ENCODE data around the gene TACSTD2. TPM values are rescaled to one million over a fixed set of nuclear protein-coding genes. Genes with fewer than 3 reads are reported as not detected.

The TACSTD2 gene
- total RNA-seq, 1 donor from 2014 or later, result 0.52 TPM

DNA sequence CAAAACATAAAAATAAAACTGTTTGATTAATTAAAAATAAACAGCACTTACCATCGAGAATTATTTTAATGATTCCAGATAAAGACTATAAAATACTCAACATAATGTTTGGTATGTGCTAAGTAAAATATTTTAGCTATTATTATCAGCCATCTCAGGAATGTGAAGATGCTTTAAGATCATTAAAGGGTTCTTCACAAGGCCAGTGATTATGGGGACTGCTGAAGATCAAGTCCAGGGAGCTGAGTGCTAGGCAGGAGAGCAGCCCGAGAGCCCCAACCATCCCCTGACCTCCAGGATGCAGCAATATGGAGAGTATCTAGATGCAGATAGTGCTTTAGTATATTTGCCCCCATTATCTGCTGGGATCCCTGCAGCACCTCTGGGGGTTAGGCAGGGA is 4.6 kb upstream of the TACSTD2 start:
- no peak overlapping the region for H3K9ac ChIP-seq (ENCODE audit: low read depth in 1 of 3, low read length in 3 of 3)
- H3K36me3 ChIP-seq (ENCODE audit: control insufficient read depth in 3 of 3, insufficient read depth in 3 of 3, low read length in 3 of 3), result no peaks in the 10 kb centered on the region
- H3K4me3 ChIP-seq (ENCODE audit: low read length in 3 of 3), result no peak overlapping the region

DNA sequence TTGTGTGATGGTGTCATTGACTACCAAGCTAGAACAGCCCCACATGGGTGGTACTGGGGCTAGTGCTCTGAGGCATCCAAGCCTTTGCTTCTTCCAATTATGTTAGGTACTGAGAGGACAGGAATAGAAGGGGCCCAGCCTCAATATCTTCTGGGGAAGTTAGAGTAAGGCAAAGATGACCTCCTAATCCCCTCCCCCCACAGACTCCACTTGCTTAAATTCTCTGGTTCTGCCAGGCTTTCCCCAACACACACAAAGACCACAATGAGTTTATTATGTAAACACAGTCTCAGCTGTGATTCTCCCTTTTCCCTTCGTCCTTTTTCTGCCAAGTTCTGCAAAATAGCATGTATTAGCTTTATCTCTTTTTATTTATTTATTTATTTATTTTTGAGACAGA is 3.1 kb upstream of the TACSTD2 start:
- Histone ChIP-seq H3K4me3 (ENCODE audit: low read length in 3 of 3) (no peak overlapping the region), H3K9ac (ENCODE audit: low read depth in 1 of 3, low read length in 3 of 3) (no peak overlapping the region), H3K4me1 (ENCODE audit: control insufficient read depth in 3 of 3, insufficient read depth in 3 of 3, low read length in 3 of 3) (peaks cover 4 to 17% (median 7%) of the 10 kb centered on the region in 3 donors), H3K27ac (ENCODE audit: low read depth, low read length) (no peak overlapping the region), H3K36me3 (ENCODE audit: control insufficient read depth in 3 of 3, insufficient read depth in 3 of 3, low read length in 3 of 3) (no peaks in the 10 kb centered on the region), H3K9me3 (ENCODE audit: control insufficient read depth in 3 of 3, low read length in 3 of 3) (no peaks in the 10 kb centered on the region), H3K27me3 (ENCODE audit: control insufficient read depth in 3 of 3, insufficient read depth in 3 of 3, low read length in 3 of 3) (peaks cover 24 to 28% (median 27%) of the 10 kb centered on the region in 3 donors)

More for the DNA sequence above, 4.6 kb upstream of the TACSTD2 start:
- Histone ChIP-seq H3K27ac (ENCODE audit: low read depth, low read length) (no peak overlapping the region), H3K4me1 (ENCODE audit: control insufficient read depth in 3 of 3, insufficient read depth in 3 of 3, low read length in 3 of 3) (peaks cover 3 to 12% (median 7%) of the 10 kb centered on the region in 3 donors), H3K27me3 (ENCODE audit: control insufficient read depth in 3 of 3, insufficient read depth in 3 of 3, low read length in 3 of 3) (peaks cover 10 to 18% (median 17%) of the 10 kb centered on the region in 3 donors), H3K9me3 (ENCODE audit: control insufficient read depth in 3 of 3, low read length in 3 of 3) (no peaks in the 10 kb centered on the region)

DNA sequence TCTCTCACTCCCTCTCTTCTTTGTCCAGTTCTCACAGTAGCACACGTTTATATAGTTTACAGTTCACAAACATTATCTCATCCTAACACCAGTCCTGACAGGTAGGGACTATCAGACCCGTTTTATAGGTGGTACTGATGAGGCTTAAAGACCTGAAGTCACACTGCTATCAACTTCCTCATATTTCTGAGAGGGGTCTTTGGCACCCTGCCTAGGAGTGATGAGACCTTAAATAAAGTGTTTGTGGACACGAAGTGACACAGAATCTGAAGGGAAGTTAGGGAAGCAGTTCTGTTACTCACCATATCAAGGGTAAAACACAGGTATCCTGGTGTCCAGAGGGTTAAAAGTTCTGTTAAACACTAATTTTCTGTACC is 590 bp upstream of the TACSTD2 start:
- H3K27ac ChIP-seq (ENCODE audit: low read depth, low read length), result no peak overlapping the region
- no peak overlapping the region for H3K9ac ChIP-seq (ENCODE audit: low read depth in 1 of 3, low read length in 3 of 3)
- peaks cover 27 to 38% (median 38%) of the 10 kb centered on the region in 3 donors for H3K27me3 ChIP-seq (ENCODE audit: control insufficient read depth in 3 of 3, insufficient read depth in 3 of 3, low read length in 3 of 3)
- H3K36me3 ChIP-seq (ENCODE audit: control insufficient read depth in 3 of 3, insufficient read depth in 3 of 3, low read length in 3 of 3), result no peaks in the 10 kb centered on the region
- H3K9me3 ChIP-seq (ENCODE audit: control insufficient read depth in 3 of 3, low read length in 3 of 3), result no peaks in the 10 kb centered on the region
- peak overlapping the region in 1 of 3 donors; percentile 30 for H3K4me3 ChIP-seq (ENCODE audit: low read length in 3 of 3)
- H3K4me1 ChIP-seq (ENCODE audit: control insufficient read depth in 3 of 3, insufficient read depth in 3 of 3, low read length in 3 of 3), result peaks cover 0 to 8% (median 4%) of the 10 kb centered on the region in 3 donors

DNA sequence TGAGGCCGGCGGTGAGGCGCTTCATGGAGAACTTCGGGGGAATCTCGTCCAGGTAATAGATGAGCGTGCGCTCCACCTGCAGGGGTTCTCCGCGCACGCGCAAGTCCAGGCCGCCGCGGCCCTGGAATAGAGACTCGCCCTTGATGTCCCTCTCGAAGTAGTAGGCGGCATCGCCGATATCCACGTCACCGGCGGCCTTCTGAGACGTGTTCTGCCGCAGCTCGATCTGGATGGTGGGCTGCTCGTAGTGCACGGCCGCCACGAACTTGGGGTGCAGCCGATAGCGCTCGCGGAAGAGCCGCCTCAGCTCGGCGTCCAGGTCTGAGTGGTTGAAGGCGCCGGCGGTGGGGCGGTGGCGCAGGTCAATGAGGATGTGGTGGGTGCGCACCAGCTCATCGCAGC is 726 bp downstream of the TACSTD2 start:
- no peak overlapping the region for H3K9ac ChIP-seq (ENCODE audit: low read depth in 1 of 3, low read length in 3 of 3)
- no peaks in the 10 kb centered on the region for H3K36me3 ChIP-seq (ENCODE audit: control insufficient read depth in 3 of 3, insufficient read depth in 3 of 3, low read length in 3 of 3)
- no peaks in the 10 kb centered on the region for H3K9me3 ChIP-seq (ENCODE audit: control insufficient read depth in 3 of 3, low read length in 3 of 3)
- peaks cover 27 to 41% (median 38%) of the 10 kb centered on the region in 3 donors for H3K27me3 ChIP-seq (ENCODE audit: control insufficient read depth in 3 of 3, insufficient read depth in 3 of 3, low read length in 3 of 3)
- H3K4me3 ChIP-seq (ENCODE audit: low read length in 3 of 3), result peak overlapping the region in 2 of 3 donors; percentile 44 to 54
- peaks cover 0 to 8% (median 4%) of the 10 kb centered on the region in 3 donors for H3K4me1 ChIP-seq (ENCODE audit: control insufficient read depth in 3 of 3, insufficient read depth in 3 of 3, low read length in 3 of 3)
- H3K27ac ChIP-seq (ENCODE audit: low read depth, low read length), result no peak overlapping the region

DNA sequence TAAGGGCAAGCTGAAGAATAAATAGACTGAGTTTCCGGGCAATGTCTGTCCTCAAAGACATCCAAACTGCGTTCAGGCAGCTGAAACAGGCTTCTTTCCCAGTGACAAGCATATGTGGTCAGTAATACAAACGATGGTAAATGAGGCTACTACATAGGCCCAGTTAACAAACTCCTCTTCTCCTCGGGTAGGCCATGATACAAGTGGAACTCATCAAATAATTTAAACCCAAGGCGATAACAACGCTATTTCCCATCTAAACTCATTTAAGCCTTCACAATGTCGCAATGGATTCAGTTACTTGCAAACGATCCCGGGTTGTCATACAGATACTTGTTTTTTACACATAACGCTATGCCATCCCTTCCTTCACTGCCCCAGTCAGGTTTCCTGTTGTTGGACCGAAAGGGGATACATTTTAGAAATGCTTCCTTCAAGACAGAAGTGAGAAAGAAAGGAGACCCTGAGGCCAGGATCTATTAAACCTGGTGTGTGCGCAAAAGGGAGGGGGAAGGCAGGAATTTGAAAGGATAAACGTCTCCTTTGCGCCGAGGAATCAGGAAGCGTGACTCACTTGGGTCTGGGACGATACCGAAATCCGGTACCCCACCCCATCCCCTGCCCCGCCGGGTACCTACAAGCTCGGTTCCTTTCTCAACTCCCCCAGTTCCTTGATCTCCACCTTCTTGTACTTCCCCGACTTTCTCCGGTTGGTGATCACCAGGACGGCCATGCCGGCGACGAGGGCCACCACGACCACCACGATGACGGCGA is 1.3 kb downstream of the TACSTD2 start:
- Histone ChIP-seq H3K36me3 (ENCODE audit: control insufficient read depth in 3 of 3, insufficient read depth in 3 of 3, low read length in 3 of 3) (no peaks in the 10 kb centered on the region), H3K9me3 (ENCODE audit: control insufficient read depth in 3 of 3, low read length in 3 of 3) (no peaks in the 10 kb centered on the region), H3K9ac (ENCODE audit: low read depth in 1 of 3, low read length in 3 of 3) (no peak overlapping the region), H3K4me3 (ENCODE audit: low read length in 3 of 3) (no peak overlapping the region), H3K27ac (ENCODE audit: low read depth, low read length) (no peak overlapping the region), H3K27me3 (ENCODE audit: control insufficient read depth in 3 of 3, insufficient read depth in 3 of 3, low read length in 3 of 3) (peaks cover 27 to 41% (median 38%) of the 10 kb centered on the region in 3 donors), H3K4me1 (ENCODE audit: control insufficient read depth in 3 of 3, insufficient read depth in 3 of 3, low read length in 3 of 3) (peaks cover 0 to 8% (median 4%) of the 10 kb centered on the region in 3 donors)

GRCh38 chr1:58574816-58575215 is 2.2 kb downstream of the TACSTD2 start:
- H3K4me3 ChIP-seq (ENCODE audit: low read length in 3 of 3), result no peak overlapping the region
- no peaks in the 10 kb centered on the region for H3K9me3 ChIP-seq (ENCODE audit: control insufficient read depth in 3 of 3, low read length in 3 of 3)
- H3K27me3 ChIP-seq (ENCODE audit: control insufficient read depth in 3 of 3, insufficient read depth in 3 of 3, low read length in 3 of 3), result peaks cover 27 to 41% (median 38%) of the 10 kb centered on the region in 3 donors
- no peaks in the 10 kb centered on the region for H3K36me3 ChIP-seq (ENCODE audit: control insufficient read depth in 3 of 3, insufficient read depth in 3 of 3, low read length in 3 of 3)
- no peak overlapping the region for H3K9ac ChIP-seq (ENCODE audit: low read depth in 1 of 3, low read length in 3 of 3)
- no peak overlapping the region for H3K27ac ChIP-seq (ENCODE audit: low read depth, low read length)
- peaks cover 0 to 8% (median 4%) of the 10 kb centered on the region in 3 donors for H3K4me1 ChIP-seq (ENCODE audit: control insufficient read depth in 3 of 3, insufficient read depth in 3 of 3, low read length in 3 of 3)

DNA sequence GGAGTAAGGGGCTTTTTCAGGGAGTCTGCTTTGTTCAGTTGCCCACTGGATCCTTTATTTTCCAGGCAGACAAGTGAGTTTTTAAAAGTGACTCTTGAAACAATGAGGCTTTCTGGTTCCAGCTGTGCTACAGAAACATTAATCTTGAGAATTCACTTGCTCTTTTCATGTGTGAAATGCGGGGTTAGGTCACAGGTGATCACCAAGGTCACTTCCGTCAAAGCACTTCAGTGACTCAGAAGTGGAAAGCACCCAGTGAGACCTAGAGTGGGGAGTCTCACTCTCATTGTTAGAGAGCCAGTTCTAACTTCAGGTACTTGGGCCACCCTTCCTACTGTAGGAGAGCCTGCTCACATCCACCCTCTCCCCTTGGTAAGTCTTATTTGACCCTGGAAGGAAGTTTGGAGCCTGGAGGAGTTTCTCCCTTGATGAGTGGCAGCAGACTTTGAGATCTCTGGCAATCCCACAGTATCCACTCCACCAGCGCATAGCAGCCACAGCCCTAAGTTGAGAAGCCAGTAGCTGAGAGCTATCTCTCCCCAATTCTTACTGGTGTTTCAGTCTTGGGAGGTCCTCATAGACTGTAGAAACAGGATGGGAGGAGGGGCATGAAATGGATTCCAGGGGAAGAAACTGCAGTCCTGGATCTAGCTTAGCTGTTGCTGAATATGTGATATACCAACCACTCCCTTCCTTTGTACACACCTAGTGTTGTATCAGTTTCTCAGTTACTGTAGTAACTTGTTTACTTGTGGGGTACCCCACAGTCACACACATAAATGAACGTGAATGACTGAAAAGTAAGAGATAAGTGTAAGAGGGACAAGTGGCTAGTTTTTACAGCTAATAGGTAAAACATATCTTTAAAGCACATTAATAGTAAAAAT is 3.1 kb downstream of the TACSTD2 start:
- peaks cover 0 to 10% (median 4%) of the 10 kb centered on the region in 3 donors for H3K4me1 ChIP-seq (ENCODE audit: control insufficient read depth in 3 of 3, insufficient read depth in 3 of 3, low read length in 3 of 3)
- no peak overlapping the region for H3K4me3 ChIP-seq (ENCODE audit: low read length in 3 of 3)
- H3K9ac ChIP-seq (ENCODE audit: low read depth in 1 of 3, low read length in 3 of 3), result no peak overlapping the region
- H3K9me3 ChIP-seq (ENCODE audit: control insufficient read depth in 3 of 3, low read length in 3 of 3), result no peaks in the 10 kb centered on the region
- H3K27ac ChIP-seq (ENCODE audit: low read depth, low read length), result no peak overlapping the region
- H3K36me3 ChIP-seq (ENCODE audit: control insufficient read depth in 3 of 3, insufficient read depth in 3 of 3, low read length in 3 of 3), result no peaks in the 10 kb centered on the region
- peaks cover 27 to 38% (median 38%) of the 10 kb centered on the region in 3 donors for H3K27me3 ChIP-seq (ENCODE audit: control insufficient read depth in 3 of 3, insufficient read depth in 3 of 3, low read length in 3 of 3)

DNA sequence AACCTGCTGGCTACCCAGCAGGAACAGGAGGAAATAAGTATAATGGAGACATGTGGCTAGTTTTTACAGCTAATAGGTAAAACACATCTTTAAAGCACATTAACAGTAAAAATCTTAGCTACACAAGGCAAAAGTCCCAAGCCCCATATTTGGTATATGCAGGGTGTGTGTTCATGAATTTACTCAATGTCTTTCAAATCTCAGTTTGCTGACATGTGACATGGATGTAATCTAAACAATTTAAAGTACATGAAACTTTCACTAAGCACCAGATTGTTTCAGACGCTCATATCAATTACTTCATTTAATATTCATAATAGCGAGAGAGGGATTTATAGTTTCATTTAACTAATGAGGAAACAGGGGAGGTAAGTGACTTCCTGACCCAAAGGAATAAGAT is 3.9 kb downstream of the TACSTD2 start:
- Histone ChIP-seq H3K4me3 (ENCODE audit: low read length in 3 of 3) (no peak overlapping the region), H3K9ac (ENCODE audit: low read depth in 1 of 3, low read length in 3 of 3) (no peak overlapping the region), H3K36me3 (ENCODE audit: control insufficient read depth in 3 of 3, insufficient read depth in 3 of 3, low read length in 3 of 3) (no peaks in the 10 kb centered on the region), H3K4me1 (ENCODE audit: control insufficient read depth in 3 of 3, insufficient read depth in 3 of 3, low read length in 3 of 3) (peaks cover 6 to 18% (median 8%) of the 10 kb centered on the region in 3 donors), H3K9me3 (ENCODE audit: control insufficient read depth in 3 of 3, low read length in 3 of 3) (no peaks in the 10 kb centered on the region), H3K27ac (ENCODE audit: low read depth, low read length) (no peak overlapping the region), H3K27me3 (ENCODE audit: control insufficient read depth in 3 of 3, insufficient read depth in 3 of 3, low read length in 3 of 3) (peaks cover 27 to 38% (median 38%) of the 10 kb centered on the region in 3 donors)

GRCh38 chr1:58572690-58573089 is 4.4 kb downstream of the TACSTD2 start:
- H3K36me3 ChIP-seq (ENCODE audit: control insufficient read depth in 3 of 3, insufficient read depth in 3 of 3, low read length in 3 of 3), result no peaks in the 10 kb centered on the region
- H3K9ac ChIP-seq (ENCODE audit: low read depth in 1 of 3, low read length in 3 of 3), result no peak overlapping the region
- no peaks in the 10 kb centered on the region for H3K9me3 ChIP-seq (ENCODE audit: control insufficient read depth in 3 of 3, low read length in 3 of 3)
- no peak overlapping the region for H3K4me3 ChIP-seq (ENCODE audit: low read length in 3 of 3)
- no peak overlapping the region for H3K27ac ChIP-seq (ENCODE audit: low read depth, low read length)
- peaks cover 7 to 22% (median 11%) of the 10 kb centered on the region in 3 donors for H3K4me1 ChIP-seq (ENCODE audit: control insufficient read depth in 3 of 3, insufficient read depth in 3 of 3, low read length in 3 of 3)
- H3K27me3 ChIP-seq (ENCODE audit: control insufficient read depth in 3 of 3, insufficient read depth in 3 of 3, low read length in 3 of 3), result peaks cover 27 to 34% (median 33%) of the 10 kb centered on the region in 3 donors

Measured in skeletal muscle tissue (tissue), 4 donors.